GM19468 (cell line): ENCODE results near the gene PDGFD.

Source experiments
- ATAC-seq: cut with Tn5 transposase; IDR thresholded peaks from one replicate; pipeline ENCODE4 v1.9.1; 2021; ENCODE audit warnings: mild to moderate bottlenecking, moderate library complexity, moderate number of reproducible peaks; ENCODE audit not compliant: unreplicated experiment; ENCODE audit errors: extremely low read depth

Gene PDGFD

DNA sequence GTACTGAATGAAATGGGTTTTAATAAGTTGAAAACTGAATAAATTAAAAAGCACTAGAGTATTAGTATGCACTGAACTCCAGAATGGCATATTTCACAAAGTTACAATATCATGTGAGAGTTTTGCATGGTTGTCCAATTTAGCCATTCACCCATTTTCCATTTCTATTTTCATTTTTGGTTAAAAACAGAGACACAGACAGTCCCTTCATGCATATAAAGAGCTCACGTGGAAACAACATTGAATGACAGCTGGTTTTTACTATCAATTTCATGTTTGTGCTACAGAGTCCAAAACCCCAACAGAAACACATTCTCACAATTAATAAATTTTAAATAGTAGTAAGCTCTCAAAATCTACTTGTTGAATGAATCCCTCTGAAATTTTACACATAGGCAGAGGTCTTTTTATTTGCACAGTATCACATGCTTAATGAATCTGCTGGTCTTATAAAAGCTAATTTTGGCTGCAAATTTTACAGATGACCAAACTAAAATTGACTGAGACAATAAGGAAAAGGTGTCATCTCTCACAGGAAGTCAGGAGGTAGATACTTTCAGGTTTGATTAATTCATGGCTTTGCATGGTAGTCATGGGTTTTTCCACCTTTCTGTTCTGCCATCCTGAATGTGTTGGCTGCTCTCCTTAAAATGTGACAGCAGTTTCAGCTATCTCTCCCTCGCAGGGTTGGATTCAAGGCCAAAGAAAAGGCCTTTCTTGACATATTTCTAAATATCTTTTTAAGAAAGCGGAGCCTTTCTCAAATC is 148.1 kb downstream of the PDGFD start:
- peak; percentile 86 for ATAC-seq

DNA sequence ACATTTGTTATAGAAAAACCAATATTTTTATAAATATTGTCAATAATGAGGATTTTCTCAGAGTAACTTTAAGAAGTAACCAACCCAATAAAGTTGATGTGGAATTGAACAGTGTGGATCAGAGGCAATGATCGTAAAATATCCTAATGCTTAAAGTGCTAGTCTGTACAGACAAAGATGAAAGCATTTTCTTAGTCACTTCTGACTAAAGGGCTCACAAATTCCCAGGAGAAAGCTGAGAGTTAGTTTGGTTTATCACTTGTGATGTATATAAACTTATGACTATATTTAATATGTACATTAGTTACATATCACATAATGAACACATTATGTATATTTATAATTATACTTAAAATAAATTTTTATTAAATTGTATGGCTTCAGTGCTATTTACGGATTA is 152.9 kb downstream of the PDGFD start:
- no peak for ATAC-seq

- no peak for ATAC-seq
These were observed 154.2 kb downstream of the PDGFD start for GRCh38 chr11:104009744-104010143.

DNA sequence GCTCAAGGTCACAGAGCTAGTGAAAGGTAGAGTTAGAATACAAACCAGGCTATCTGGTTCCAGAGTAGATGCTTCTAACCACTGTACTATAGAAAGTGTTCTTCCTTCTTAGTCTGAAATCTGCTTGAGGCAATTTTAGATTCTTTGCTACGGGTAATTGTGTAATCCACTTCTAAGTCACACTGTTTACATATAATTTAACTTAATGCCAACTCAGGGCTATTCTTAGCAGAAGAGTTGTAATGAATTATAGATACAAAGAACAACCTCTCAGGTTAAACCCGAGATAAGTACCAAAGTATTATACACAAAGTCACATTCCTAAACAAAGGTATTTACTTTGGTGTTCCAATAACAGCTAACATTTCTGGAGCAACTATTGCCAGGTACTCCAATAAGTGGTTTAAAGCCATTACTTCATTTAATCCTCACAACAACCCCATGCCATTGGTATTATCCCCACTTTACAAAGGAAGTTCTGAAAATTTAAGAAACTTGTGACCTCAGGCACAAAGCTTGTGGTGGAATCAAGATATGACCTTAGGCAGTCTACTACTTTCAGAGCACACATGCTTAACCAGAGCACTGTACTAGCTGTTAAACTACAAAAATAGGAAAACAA is 158.6 kb downstream of the PDGFD start:
- ATAC-seq: no peak

DNA sequence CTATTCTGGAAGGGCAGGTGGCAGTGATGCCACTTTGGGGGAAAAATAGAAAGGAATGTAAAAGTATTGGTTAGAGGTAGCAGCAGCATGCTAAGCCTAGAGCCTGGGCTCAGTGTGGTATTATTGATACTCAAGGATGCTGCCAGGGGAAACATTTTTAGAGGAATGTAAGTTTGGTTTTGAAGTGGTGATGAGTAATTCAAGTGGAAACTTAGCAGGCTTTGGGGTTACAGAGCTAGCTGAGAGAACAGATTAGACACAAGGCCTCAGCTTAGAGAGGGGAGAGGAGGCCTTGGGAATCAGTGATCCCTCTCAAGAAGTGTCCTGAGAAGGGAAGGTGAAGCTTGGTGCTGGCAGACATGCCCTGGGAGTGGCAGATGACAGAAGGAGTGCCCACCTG is 160.5 kb downstream of the PDGFD start:
- no peak for ATAC-seq

- ATAC-seq: no peak
These were observed 162.3 kb downstream of the PDGFD start for GRCh38 chr11:104001561-104002056.

DNA sequence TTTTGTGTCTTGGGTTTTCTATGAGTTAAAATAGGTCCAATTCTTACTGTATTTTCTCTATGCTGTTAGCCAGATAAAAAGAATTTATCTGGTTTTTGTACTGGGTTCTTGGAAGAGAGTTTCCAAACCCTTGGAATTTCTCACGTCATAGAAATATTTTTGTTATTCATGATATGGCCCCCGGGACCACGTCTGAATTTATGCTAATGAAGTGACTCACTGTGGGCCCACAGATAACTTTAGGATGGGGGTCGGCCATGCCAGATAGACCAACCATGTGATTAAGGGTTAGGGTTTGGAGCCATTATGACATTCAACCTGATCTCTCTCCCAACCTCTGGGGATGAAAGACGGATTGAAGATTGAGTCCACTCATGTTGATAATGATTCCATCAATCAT is 163.1 kb downstream of the PDGFD start:
- ATAC-seq: no peak

DNA sequence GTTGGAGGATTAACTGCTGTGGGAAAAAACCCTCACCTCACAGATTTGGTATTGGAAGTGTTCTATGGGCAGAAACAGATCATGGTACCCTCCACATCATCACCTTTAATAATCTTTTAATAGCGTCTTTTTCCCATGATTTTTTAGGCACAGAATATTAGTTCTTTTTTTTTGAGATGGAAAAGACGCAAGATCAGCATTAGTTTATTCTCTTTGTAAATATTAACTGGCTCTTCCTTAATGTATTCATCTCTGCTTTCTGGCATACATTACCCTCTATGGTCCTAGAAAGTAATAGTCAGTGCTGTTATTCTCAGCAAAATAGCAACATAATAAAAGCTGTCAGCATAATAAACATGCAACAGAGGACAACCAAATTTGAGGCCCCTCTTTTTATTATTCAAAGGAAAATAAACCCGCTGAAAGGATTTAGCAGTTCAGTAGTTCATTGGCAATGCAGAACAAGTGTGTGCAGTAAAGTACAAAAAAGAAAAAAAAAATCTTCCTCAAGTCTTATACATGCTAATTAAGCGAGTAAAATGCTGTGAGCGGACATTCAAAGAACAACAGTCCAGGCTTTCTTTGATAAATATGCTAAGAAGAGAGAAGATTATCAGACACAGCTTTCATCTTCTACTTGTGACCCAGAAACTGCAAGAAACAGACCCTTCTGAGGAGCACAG is 165.0 kb downstream of the PDGFD start:
- no peak for ATAC-seq

DNA sequence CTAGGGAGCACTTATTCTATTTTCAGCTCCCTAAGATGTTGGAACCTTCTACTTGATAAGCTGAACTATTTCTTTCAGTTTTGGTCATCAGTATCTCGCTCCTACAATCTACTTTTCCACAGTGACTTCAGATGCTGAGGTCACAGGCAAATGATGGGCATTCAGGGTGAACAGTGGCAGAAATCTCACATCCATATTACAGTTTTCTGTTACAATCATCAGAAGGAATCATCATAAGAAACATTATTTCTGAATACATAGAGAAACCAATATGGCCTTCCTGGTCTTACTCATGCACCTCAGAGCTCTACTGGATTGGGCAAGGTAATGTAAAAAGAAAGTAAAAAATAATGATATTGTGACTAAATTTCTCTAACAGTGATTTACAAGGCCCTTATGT is 166.9 kb downstream of the PDGFD start:
- peak; percentile 35 for ATAC-seq

- no peak for ATAC-seq
These were observed 168.1 kb downstream of the PDGFD start for GRCh38 chr11:103995896-103996295.

- ATAC-seq: no peak
These were observed 169.4 kb downstream of the PDGFD start for GRCh38 chr11:103994518-103994917.

- no peak for ATAC-seq
These were observed 169.9 kb downstream of the PDGFD start for GRCh38 chr11:103994094-103994493.

- ATAC-seq: no peak
These were observed 170.4 kb downstream of the PDGFD start for GRCh38 chr11:103993507-103993906.

GRCh38 chr11:103988595-103988969 is 175.4 kb downstream of the PDGFD start:
- no peak for ATAC-seq

DNA sequence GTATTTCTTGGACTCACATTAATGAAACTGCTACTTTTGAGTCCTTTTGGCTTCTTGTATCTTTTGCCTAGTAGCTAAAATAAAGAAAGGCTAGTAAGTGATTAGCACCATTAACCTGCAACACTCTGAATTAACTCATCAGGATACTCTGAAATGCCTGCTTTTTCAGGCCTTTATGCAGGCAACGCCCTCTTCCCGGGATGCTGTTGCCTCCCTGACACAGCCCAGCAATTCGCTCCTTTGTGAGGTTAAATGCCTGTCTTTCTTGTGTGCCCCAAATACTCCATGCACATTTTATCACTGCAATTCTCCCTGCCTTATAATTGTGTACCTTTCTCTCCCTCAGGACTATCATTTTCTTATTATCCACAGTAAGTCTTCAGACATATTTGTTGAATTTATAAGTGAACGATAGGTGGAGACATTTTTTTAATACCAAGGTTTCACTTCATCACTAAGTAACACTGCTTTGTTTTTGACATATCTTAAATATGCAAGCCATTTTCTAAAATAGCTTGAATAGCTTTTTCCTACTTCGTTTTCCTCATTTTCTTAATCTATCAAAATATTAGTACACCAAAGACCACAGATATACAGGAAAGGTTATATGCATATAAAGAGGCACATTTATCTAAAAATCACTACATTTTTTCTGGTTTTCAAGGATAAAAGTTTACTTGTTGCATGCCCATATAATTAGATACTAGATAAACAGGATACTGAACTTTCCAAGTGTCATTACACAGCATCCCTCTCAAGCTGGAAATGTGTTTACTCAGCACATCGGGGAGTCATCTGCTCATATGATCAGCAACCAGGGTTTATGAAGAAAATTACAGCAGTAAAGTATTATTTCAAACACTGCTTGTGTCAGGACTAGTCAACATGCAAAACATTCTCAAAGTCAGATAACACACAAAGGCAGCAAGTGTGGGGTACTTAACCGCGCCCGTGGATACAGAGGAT is 176.0 kb downstream of the PDGFD start:
- no peak for ATAC-seq

DNA sequence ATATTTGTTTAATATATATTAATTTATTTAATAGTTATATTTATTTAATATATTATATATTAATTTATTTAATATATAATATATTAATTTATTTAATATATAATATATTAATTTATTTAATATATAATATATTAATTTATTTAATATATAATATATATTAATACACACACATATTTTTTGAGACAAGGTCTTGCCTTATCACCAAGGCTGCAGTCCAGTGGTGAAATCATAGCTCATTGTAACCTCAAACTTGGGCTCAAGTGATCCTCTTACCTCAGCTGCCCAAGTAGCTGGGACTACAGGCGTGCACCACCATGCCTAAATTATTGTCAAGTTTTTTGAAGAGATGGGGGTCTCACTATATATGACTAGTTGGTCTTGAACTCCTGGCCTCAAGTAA is 178.9 kb downstream of the PDGFD start:
- no peak for ATAC-seq

DNA sequence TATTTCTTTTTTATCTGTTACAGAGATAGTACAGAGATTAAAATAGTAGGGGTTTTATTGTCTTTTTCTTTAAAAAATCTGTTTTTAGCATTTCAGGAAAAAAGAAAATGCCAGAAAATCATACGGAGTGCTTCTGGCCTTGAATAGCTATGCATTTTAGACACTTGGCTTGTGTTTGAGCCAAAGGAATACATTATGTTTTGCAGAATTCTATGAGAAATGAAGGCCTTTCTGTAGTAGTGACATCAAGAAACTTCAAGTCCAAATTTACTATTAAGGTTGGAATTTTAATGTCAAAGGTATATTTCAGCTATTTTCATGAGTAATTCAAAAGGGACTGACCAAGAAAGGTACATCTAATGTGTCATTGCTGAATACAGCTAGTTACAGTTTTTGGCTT is 183.8 kb downstream of the PDGFD start:
- ATAC-seq: no peak

DNA sequence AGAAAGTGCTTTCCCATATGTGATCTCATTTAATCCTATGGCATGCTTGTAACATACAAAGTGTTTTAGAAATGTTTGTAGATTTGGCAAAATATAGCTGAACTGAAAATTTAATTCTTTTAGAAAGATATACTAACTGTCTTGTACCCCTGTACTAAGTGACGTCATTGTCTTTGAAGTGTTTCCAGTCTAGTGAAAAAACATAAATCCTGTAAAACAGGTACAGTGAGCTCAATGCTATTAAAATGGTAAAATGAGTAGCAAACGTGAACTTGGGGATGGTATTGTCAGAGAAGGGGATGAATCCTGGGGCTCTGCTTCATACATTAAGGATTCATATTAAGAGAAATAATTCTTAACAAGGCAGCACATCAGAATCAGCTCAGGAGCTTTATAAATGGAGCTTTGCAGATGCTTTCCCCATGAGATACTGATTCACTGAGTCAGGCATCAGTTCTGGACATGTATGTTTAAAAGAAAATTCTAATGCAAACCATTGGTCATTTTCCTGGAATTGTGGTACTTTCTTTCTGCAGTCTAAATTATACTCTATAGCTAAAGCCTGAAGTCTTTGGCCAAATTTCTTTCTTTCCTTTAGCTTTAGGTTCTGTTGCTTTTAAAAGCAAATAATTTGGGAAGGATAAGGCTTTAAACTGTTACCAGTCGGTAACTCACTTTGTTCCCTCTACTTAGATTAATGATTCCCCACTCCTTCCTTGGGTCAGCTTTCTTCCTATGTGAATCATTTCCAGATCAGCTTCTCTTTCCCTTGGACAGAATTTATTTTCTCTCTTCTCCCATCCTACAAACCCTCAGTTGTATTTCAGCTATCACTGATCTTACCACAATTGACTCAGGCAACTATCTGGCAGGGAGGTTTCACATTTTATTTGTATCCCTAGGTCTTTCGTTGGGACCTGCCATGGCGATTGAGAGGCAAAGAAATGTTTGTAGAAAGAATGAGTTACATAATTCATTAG is 185.0 kb downstream of the PDGFD start:
- no peak for ATAC-seq

GRCh38 chr11:103972013-103972412 is 191.9 kb downstream of the PDGFD start:
- no peak for ATAC-seq
